Transverse colon (tissue), 4 donors: Measurements from ENCODE around the gene CRTC1. TPM values are rescaled to one million over a fixed set of nuclear protein-coding genes. Genes with fewer than 3 reads are reported as not detected.

ENCODE experiments used
- DNase-seq: peaks from one replicate; pipeline ENCODE4 v3.0.0-alpha.2; 2019
- H3K27ac ChIP-seq, 4 donors: fragments of 200-600 bp; sonication (generic); 2 replicates each; pipeline ENCODE4 v1.5.1; 2016 to 2018; ENCODE audit warnings: inconsistent platforms in 4 of 4
- H3K27me3 ChIP-seq: fragments of 200-600 bp; sonication (generic); 2 replicates; pipeline ENCODE4 v1.5.1; 2017; ENCODE audit warnings: inconsistent platforms
- H3K36me3 ChIP-seq, 4 donors: fragments of 200-600 bp; sonication (generic); 2 replicates each; pipeline ENCODE4 v1.5.1; 2017 to 2019; ENCODE audit warnings: inconsistent platforms in 4 of 4
- H3K4me1 ChIP-seq, 4 donors: fragments of 200-600 bp; sonication (generic); 2 replicates each; pipeline ENCODE4 v1.5.1; 2017 to 2020; ENCODE audit warnings: inconsistent platforms in 4 of 4
- H3K4me3 ChIP-seq, 4 donors: fragments of 200-600 bp; sonication (generic); 1 replicate in 1 of 4; 2 replicates in 3 of 4; pipeline versions ENCODE4 v1.5.1 to v1.6.1; 2017 to 2019; ENCODE audit warnings: inconsistent platforms in 4 of 4
- H3K9me3 ChIP-seq, 2 donors: fragments of 200-600 bp; sonication (generic); 2 replicates each; pipeline ENCODE4 v1.5.1; 2017 to 2019; ENCODE audit warnings: inconsistent platforms in 2 of 2
- CTCF ChIP-seq, 5 experiments: fragments of 200-600 bp in 3 of 5; fragments of 450-650 bp in 2 of 5; sonication (generic) in 3 of 5; IDR thresholded peaks; 1 replicate in 2 of 5; 2 replicates in 3 of 5; pipeline ENCODE4 v1.5.1; 2016 to 2017; ENCODE audit warnings: antibody characterized with exemption in 5 of 5, inconsistent platforms in 3 of 5, mild to moderate bottlenecking in 2 of 5, moderate library complexity in 1 of 5
- EP300 ChIP-seq: sonication (generic); formaldehyde crosslinking; IDR thresholded peaks from one replicate; pipeline ENCODE4 v1.6.1; 2017; ENCODE audit warnings: antibody characterized with exemption, low read depth
- POLR2A ChIP-seq: fragments of 450-650 bp; IDR thresholded peaks from one replicate; pipeline ENCODE4 v1.6.1; 2016; ENCODE audit warnings: antibody characterized with exemption, mild to moderate bottlenecking, moderate library complexity
- POLR2AphosphoS5 ChIP-seq, 3 donors: sonication (generic); formaldehyde crosslinking; IDR thresholded peaks; one replicate each; pipeline ENCODE4 v1.6.1; 2016; ENCODE audit warnings: antibody characterized with exemption in 3 of 3
- WGBS, 2 donors: methylation state at CpG; one replicate each; pipeline ENCODE4 v1.1.5; 2018; ENCODE audit warnings: low coverage in 1 of 2; 5-methylcytosine and 5-hydroxymethylcytosine counted together
- in situ Hi-C, 4 donors: fragments of 200-750 bp; cut with MboI; loops; one replicate each; pipeline versions ENCODE4 v1.15.0 to v1.15.1; 2017; ENCODE audit warnings: low sequenced_read_pairs in 3 of 4, low pct_ligation_motif_present in 1 of 4, low pct_unique_long_range_greater_than_20kb in 1 of 4
- intact Hi-C: fragments of 100-400 bp; cut with DNase I; formaldehyde crosslinking; loops from one replicate; pipeline ENCODE4 v1.15.1; 2023; ENCODE audit warnings: low total_unique reads
- total RNA-seq, 4 donors: library from RNA; depleted of rRNA; stranded (reverse); fragments of >200 nt; gene quantifications; one replicate each; pipeline ENCODE4 v1.1.0, GENCODE V29; 2016

CRTC1 gene
- total RNA-seq, 4 donors from 2014 or later, result 6.2 to 17.6 (median 7.7) TPM

- no peak for DNase-seq
- TF ChIP-seq POLR2A (no peak), POLR2AphosphoS5 (IDR thresholded peaks at IDR 0.05) (no peak), CTCF (IDR thresholded peaks at IDR 0.05) (no peak)
- Histone ChIP-seq H3K9me3 (no peaks in the 10 kb centered on the region), H3K4me3 (no peak overlapping the region), H3K27ac (no peak overlapping the region), H3K27me3 (no peaks in the 10 kb centered on the region), H3K36me3 (peaks cover 0 to 24% (median 10%) of the 10 kb centered on the region in 4 donors), H3K4me1 (peaks cover 0 to 7% (median 5%) of the 10 kb centered on the region in 4 donors)
- intact Hi-C loops (no loop called here), in situ Hi-C loops (no loop called here)
- 97% methylated on average over 37 of the region's 38 CpGs; no CpG with 5 or more reads in 1 of the 2 donors for whole genome bisulfite sequencing, 2 donors
Measured at GRCh38 chr19:18668252-18668631, 15.2 kb upstream of the CRTC1 start.

GRCh38 chr19:18668744-18669523, 14.5 kb upstream of the CRTC1 start:
- no peaks in the 10 kb centered on the region for H3K9me3 ChIP-seq
- H3K4me1 ChIP-seq, result peaks cover 0 to 7% (median 5%) of the 10 kb centered on the region in 4 donors
- H3K27me3 ChIP-seq, result no peaks in the 10 kb centered on the region
- no peak for TF ChIP-seq POLR2A
- no peak for TF ChIP-seq EP300
- no peak for TF ChIP-seq CTCF (IDR thresholded peaks at IDR 0.05)
- no peak for TF ChIP-seq POLR2AphosphoS5 (IDR thresholded peaks at IDR 0.05)
- no peak for DNase-seq
- H3K36me3 ChIP-seq, result peaks cover 0 to 24% (median 10%) of the 10 kb centered on the region in 4 donors
- H3K27ac ChIP-seq, result no peak overlapping the region
- in situ Hi-C loops, result no loop called here
- H3K4me3 ChIP-seq, result no peak overlapping the region
- WGBS, 2 donors, result 96% methylated on average over 52 of the region's 58 CpGs; no CpG with 5 or more reads in 1 of the 2 donors
- intact Hi-C loops, result no loop called here

- in situ Hi-C loops (no loop called here), intact Hi-C loops (no loop called here)
- WGBS, 2 donors, result 87% methylated on average over 12 of the region's 12 CpGs; no CpG with 5 or more reads in 1 of the 2 donors
Measured at GRCh38 chr19:18669524-18669817, 14.0 kb upstream of the CRTC1 start.

GRCh38 chr19:18669883-18670282, 13.6 kb upstream of the CRTC1 start:
- Histone ChIP-seq H3K4me1 (peaks cover 0 to 7% (median 5%) of the 10 kb centered on the region in 4 donors), H3K36me3 (peaks cover 0 to 24% (median 10%) of the 10 kb centered on the region in 4 donors), H3K4me3 (no peak overlapping the region), H3K27ac (no peak overlapping the region), H3K27me3 (no peaks in the 10 kb centered on the region), H3K9me3 (no peaks in the 10 kb centered on the region)
- in situ Hi-C loops (no loop called here), intact Hi-C loops (no loop called here)
- WGBS, 2 donors, result 90 to 96% methylated on average over 8 to 11 of the region's 11 CpGs
- DNase-seq, result no peak
- TF ChIP-seq POLR2A (no peak), POLR2AphosphoS5 (IDR thresholded peaks at IDR 0.05) (no peak), EP300 (no peak), CTCF (IDR thresholded peaks at IDR 0.05) (no peak)

More at GRCh38 chr19:18669524-18669817, 14.0 kb upstream of the CRTC1 start:
- H3K27ac ChIP-seq, result no peak overlapping the region
- no peak for DNase-seq
- peaks cover 0 to 7% (median 5%) of the 10 kb centered on the region in 4 donors for H3K4me1 ChIP-seq
- no peaks in the 10 kb centered on the region for H3K9me3 ChIP-seq
- no peaks in the 10 kb centered on the region for H3K27me3 ChIP-seq
- TF ChIP-seq POLR2AphosphoS5 (IDR thresholded peaks at IDR 0.05), result no peak
- no peak for TF ChIP-seq EP300
- no peak for TF ChIP-seq POLR2A
- no peak for TF ChIP-seq CTCF (IDR thresholded peaks at IDR 0.05)
- no peak overlapping the region for H3K4me3 ChIP-seq
- H3K36me3 ChIP-seq, result peaks cover 0 to 24% (median 10%) of the 10 kb centered on the region in 4 donors
